Thoracic aorta (tissue), 2 donors: ENCODE results near the gene ARMH3. TPM values are rescaled to one million over a fixed set of nuclear protein-coding genes. Genes with fewer than 3 reads are reported as not detected.
A peak's percentile ranks its signal among the peaks of the same experiment; 100 is the strongest.
"Not testable (repeated sequence)": the region's sequence is repeated elsewhere in the genome, so short reads cannot be mapped to it uniquely, and the experiment has no call there.

ENCODE experiments used
- ATAC-seq: fragments of 150-250 bp; one replicate; pipeline ENCODE4 v1.8.0; 2017; ENCODE audit warnings: low read depth; ENCODE audit not compliant: insufficient number of reproducible peaks, low FRiP score
- DNase-seq: peaks from one replicate; pipeline ENCODE4 v3.0.0-alpha.2; 2020; ENCODE audit warnings: low spot score
- H3K27ac ChIP-seq, 2 donors: fragments of 200-600 bp; sonication (generic); 1 replicate in 1 of 2; 2 replicates in 1 of 2; pipeline ENCODE4 v1.5.1; 2016; ENCODE audit warnings: mild to moderate bottlenecking in 2 of 2, moderate library complexity in 2 of 2
- H3K27me3 ChIP-seq: fragments of 200-600 bp; sonication (generic); replicated peaks from 2 replicates; pipeline ENCODE4 v1.6.0; 2016; ENCODE audit warnings: mild to moderate bottlenecking; ENCODE audit not compliant: insufficient read depth
- H3K36me3 ChIP-seq: fragments of 200-600 bp; sonication (generic); one replicate; pipeline ENCODE4 v1.5.1; 2016
- H3K4me1 ChIP-seq, 2 donors: fragments of 200-600 bp; sonication (generic); 1 replicate in 1 of 2; 2 replicates in 1 of 2; pipeline versions ENCODE4 v1.5.1 to v1.6.0; 2016; ENCODE audit warnings: low read depth in 2 of 2, mild to moderate bottlenecking in 1 of 2; ENCODE audit not compliant: control insufficient read depth in 1 of 2
- H3K4me3 ChIP-seq: fragments of 200-600 bp; sonication (generic); 2 replicates; pipeline ENCODE4 v1.5.1; 2016; ENCODE audit warnings: mild to moderate bottlenecking
- H3K9me3 ChIP-seq: fragments of 200-600 bp; sonication (generic); 2 replicates; pipeline ENCODE4 v1.5.1; 2016
- CTCF ChIP-seq: fragments of 200-600 bp; sonication (generic); IDR thresholded peaks from one replicate; pipeline ENCODE4 v1.5.1; 2019; ENCODE audit warnings: antibody characterized with exemption
- total RNA-seq, 2 donors: library from RNA; depleted of rRNA; stranded (reverse); fragments of >200 nt; gene quantifications; one replicate each; pipeline versions ENCODE4 v1.1.0 to v1.2.3, GENCODE V29; 2016

ARMH3 gene
- total RNA-seq, 2 donors from 2014 or later, result 21.1 TPM

GRCh38 chr10:101987136-101987535, 68.8 kb downstream of the ARMH3 start:
- peaks cover 32% of the 10 kb centered on the region for H3K36me3 ChIP-seq
- DNase-seq (no peak), ATAC-seq (no peak)
- H3K9me3 ChIP-seq, result no peaks in the 10 kb centered on the region
- H3K27me3 ChIP-seq, result no peaks in the 10 kb centered on the region
- TF ChIP-seq CTCF, result no peak
- H3K4me3 ChIP-seq, result no peak overlapping the region
- H3K27ac ChIP-seq, result no peak overlapping the region
- peaks cover 0 to 7% of the 10 kb centered on the region in 2 donors for H3K4me1 ChIP-seq

GRCh38 chr10:101986624-101986971, 69.4 kb downstream of the ARMH3 start:
- Histone ChIP-seq H3K4me1 (peaks cover 0 to 7% of the 10 kb centered on the region in 2 donors), H3K27ac (no peak overlapping the region), H3K27me3 (no peaks in the 10 kb centered on the region), H3K36me3 (peaks cover 26% of the 10 kb centered on the region), H3K9me3 (no peaks in the 10 kb centered on the region), H3K4me3 (no peak overlapping the region)
- no peak for TF ChIP-seq CTCF
- ATAC-seq (no peak), DNase-seq (no peak)

GRCh38 chr10:101980677-101981076, 75.3 kb downstream of the ARMH3 start:
- not testable (repeated sequence) for H3K9me3 ChIP-seq, H3K27ac ChIP-seq, H3K4me1 ChIP-seq, H3K4me3 ChIP-seq, H3K27me3 ChIP-seq, DNase-seq, H3K36me3 ChIP-seq, ATAC-seq

GRCh38 chr10:101974091-101974971, 81.6 kb downstream of the ARMH3 start:
- ATAC-seq, result no peak
- TF ChIP-seq CTCF, result no peak
- DNase-seq, result no peak
- Histone ChIP-seq H3K36me3 (peaks cover 29% of the 10 kb centered on the region), H3K27me3 (no peaks in the 10 kb centered on the region), H3K9me3 (no peaks in the 10 kb centered on the region), H3K4me1 (peaks cover 8 to 11% of the 10 kb centered on the region in 2 donors), H3K4me3 (no peak overlapping the region), H3K27ac (peak overlapping the region in 1 of 2 donors; percentile 28)

GRCh38 chr10:101972761-101973160, 83.2 kb downstream of the ARMH3 start:
- H3K27me3 ChIP-seq, result no peaks in the 10 kb centered on the region
- H3K9me3 ChIP-seq, result no peaks in the 10 kb centered on the region
- H3K27ac ChIP-seq, result no peak overlapping the region
- peaks cover 30% of the 10 kb centered on the region for H3K36me3 ChIP-seq
- H3K4me1 ChIP-seq, result peaks cover 8 to 11% of the 10 kb centered on the region in 2 donors
- ATAC-seq (no peak), DNase-seq (no peak)
- TF ChIP-seq CTCF, result no peak
- H3K4me3 ChIP-seq, result no peak overlapping the region
